GM19035 (cell line): ENCODE results near the gene RHBDD1.

Experiments used
- ATAC-seq: cut with Tn5 transposase; IDR thresholded peaks from one replicate; pipeline ENCODE4 v1.9.1; 2021; ENCODE audit not compliant: unreplicated experiment

The RHBDD1 gene

DNA sequence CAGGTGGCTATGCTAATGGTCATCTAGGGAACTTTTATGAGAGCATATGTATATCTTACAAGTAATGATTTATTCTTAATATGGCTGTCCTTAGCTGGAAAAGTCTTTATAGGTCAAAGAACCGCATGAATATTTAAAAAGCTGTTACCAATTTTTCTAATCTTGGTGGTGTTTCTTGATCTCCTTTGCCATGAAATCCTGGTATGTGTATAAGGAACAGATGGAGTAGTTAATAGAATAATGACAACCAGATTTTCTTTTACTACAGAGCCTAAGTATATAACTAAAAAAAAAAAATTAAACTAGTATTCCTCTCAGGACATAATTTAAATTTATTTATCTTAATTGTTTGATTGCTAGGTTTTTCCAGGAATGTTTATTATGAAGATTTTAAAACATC is 74.5 kb downstream of the RHBDD1 start:
- no peak for ATAC-seq

GRCh38 chr2:226911932-226912331 is 76.1 kb downstream of the RHBDD1 start:
- ATAC-seq = no peak

DNA sequence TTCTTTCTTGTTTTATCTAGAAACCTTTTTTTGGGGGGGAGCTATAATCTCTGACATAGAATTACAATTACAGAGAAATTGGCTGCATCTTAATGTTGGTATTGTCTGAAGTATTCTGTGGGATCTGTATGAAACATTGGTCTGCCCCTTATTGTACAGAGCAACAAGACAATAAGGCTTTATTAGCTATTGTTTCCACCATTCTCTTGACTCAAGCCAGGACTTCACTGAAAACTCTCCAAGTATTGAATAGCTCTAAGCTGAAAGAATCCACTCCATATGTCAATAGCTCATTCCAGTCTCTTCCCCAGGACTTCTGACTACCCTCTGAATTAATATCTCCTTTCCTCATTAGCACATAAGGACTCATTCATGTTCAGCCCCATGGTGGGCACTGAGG is 77.8 kb downstream of the RHBDD1 start:
- no peak for ATAC-seq

DNA sequence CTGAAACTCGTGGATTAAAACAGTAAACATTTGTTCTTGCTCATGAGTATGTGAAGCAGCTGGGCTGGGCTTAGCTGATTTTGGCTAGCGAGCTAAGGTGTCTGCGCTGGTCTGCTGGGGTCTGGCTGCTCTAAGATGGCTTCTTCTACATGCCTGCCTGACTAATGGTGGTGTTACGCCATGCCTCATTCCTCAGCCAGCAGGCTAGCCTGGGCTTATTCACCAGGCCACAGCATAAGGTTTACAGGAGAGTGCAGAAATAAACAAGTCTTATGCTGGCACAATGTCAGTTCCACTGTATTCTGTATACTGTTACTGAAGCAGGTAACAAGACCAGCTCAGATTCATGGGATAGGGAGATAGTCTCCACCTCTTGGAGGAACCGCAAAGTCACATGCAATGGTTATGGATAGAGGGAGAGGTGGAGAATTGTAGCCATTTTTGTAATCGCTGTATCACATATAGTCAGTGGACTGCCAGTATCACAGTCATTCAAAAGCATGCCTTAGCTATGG is 80.0 kb downstream of the RHBDD1 start:
- no peak for ATAC-seq

DNA sequence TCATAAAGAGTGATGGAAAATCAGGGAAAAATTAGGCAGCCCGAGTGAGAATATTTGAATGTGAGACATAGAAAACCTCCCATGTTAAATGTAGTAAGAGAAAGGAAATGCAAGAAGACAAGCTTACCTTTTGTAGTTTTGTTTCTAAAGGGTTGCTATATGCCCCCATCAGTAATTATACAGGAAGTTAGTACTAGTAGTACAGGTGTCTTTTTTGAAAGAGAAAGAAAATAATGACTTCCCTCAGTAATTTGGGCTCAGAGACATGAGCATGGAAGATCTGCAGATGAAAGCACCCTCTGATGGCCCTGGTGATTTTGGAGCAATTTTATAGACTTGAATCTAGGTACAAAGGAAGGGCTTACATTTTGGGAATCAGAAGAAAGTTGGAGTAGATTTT is 80.8 kb downstream of the RHBDD1 start:
- ATAC-seq = peak; percentile 88

GRCh38 chr2:226932443-226932842 is 96.6 kb downstream of the RHBDD1 start:
- peak; percentile 68 for ATAC-seq

DNA sequence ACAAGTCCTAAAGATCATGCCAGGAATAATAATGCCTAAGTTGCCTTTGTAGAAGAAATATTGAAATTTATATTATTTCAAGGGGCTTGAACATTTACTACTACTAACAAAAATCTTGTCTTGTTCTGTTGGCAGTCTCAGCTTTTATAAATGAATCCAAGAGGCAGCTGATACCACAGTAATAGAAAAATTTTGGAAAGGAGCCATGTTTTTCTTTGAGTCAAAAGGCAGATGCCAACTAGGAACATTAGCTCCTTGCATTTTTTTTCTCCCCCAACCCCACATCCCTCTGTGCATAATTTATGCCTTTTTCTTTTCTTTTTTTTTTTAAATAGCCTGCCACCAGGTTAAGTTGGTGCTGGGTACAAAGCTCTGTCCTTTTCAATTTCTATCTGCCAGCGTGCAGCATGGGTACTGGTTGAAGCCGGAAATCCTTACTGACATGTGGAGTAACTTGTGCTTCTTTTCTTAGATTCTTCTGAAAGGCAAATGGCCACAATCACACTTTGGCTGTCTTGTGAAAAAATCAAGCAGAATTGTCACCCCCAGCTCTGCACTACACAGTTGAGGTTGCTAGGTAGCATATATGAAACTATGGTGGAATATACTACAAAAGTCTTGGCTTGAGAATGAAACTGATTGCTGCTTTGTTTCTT is 98.8 kb downstream of the RHBDD1 start:
- ATAC-seq = no peak

GRCh38 chr2:226943862-226944620 is 108.2 kb downstream of the RHBDD1 start:
- ATAC-seq = no peak

DNA sequence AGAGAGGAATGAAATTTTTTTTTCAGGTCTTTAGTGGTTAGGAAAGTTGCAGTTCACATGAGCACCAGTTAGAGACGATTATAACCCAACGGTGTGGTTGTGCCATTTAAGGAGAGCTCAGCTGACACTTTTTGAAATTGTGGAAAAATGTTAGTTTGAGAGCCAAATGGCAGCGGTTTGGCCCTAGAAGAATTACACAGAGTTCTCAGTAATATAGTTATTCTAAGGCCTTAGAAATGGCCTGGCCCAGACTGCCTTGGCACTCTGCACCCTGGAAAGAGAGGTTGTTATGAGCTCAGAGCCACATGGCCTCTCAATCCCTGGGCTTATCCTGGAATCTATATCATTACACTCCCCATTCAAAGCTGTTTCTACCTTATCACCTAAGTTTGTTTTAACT is 117.4 kb downstream of the RHBDD1 start:
- ATAC-seq = no peak

- no peak for ATAC-seq
These were observed 118.0 kb downstream of the RHBDD1 start for GRCh38 chr2:226953826-226954225.

DNA sequence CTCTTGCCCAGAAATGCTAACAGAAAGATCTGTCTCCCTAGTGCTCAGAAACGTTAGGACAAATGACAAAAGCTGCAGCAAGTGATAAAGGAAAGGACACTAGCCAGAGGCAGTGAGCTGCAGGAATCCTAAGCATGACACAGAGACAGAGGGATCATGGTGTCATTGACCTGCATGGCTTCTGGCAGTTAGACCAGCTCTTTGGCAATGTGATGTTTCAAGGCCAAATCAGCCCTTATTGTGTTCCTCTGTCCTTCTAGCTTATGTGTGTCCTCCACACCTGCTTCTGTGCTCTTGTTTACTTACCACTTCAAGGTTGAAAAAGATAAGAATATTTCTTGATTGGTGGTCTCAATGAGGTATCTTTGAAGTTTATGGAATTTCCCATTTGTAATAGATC is 120.8 kb downstream of the RHBDD1 start:
- no peak for ATAC-seq

GRCh38 chr2:226959418-226959817 is 123.6 kb downstream of the RHBDD1 start:
- no peak for ATAC-seq

DNA sequence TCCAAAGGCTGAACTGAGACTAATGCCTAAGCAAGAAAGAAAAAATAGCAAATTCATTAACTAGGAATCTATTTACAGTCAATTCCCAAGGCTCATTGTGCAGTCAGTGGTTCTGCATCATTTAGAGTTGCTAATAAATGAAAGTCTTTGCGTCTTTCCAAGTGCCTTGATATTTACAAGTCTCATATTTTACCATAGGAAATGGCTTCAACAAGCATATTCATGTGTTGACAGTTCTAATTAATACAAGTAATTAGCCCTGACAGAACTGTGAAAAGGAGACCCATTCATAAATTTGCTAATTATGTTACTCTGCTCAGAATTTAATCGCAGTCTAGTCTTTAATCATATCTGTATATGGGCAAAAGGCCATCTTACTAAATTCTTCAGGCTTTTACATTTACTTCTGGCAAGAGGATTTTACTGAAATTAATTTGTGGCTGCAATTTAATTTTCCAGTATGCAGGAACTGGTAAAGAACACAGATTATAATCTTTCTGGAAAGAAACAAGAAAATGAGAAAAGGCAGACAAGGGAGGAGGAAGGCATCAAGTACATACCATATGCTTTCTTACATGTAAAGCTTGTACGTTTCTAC is 126.4 kb downstream of the RHBDD1 start:
- no peak for ATAC-seq

- no peak for ATAC-seq
These were observed 127.7 kb downstream of the RHBDD1 start for GRCh38 chr2:226963528-226963927.

- no peak for ATAC-seq
These were observed 129.5 kb downstream of the RHBDD1 start for GRCh38 chr2:226965376-226965775.

GRCh38 chr2:226969417-226970080 is 133.7 kb downstream of the RHBDD1 start:
- no peak for ATAC-seq

GRCh38 chr2:226970362-226970761 is 134.5 kb downstream of the RHBDD1 start:
- peak; percentile 61 for ATAC-seq

GRCh38 chr2:226971084-226971483 is 135.2 kb downstream of the RHBDD1 start:
- peak; percentile 52 for ATAC-seq

DNA sequence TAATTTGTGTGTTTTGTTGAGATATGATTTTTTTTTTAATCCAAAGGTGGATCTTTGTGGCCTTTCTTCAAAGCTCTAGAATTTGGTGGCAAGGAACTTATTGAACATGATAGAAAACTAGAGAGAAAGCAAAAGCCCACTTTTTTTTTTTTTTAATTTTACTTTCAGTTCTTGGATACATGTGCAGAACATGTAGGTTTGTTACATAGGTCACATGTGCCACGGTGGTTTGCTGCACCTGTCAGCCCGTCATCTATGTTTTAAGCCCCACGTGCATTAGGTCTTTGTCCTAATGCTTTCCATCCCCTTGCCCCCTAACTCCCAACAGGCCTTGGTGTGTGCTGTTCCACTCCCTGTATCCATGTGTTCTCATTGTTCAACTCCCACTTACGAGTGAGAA is 135.9 kb downstream of the RHBDD1 start:
- ATAC-seq = no peak

GRCh38 chr2:226973816-226974215 is 138.0 kb downstream of the RHBDD1 start:
- ATAC-seq = no peak

- ATAC-seq = no peak
These were observed 141.9 kb downstream of the RHBDD1 start for GRCh38 chr2:226977775-226978190.
